Keratinocyte (primary cell): ENCODE results near the gene NEUROD2. TPM values are rescaled to one million over a fixed set of nuclear protein-coding genes. Genes with fewer than 3 reads are reported as not detected.

ENCODE experiments used
- DNase-seq: peaks from one replicate; pipeline ENCODE4 v3.0.0-alpha.2; 2011; ENCODE audit warnings: low read depth, missing footprints, low spot score
- FAIRE-seq: peaks from 2 replicates; lab custom pipeline; 2011; peaks lifted over from hg19 to GRCh38; lab: Jason Lieb, UNC
- H2AFZ ChIP-seq: 2 replicates; pipeline ENCODE4 v1.6.0; 2012; ENCODE audit warnings: low read length, control low read depth, inconsistent platforms; ENCODE audit not compliant: control insufficient read depth
- H3K27ac ChIP-seq: 2 replicates; pipeline ENCODE4 v1.5.1; 2011; ENCODE audit warnings: low read length; ENCODE audit not compliant: control insufficient read depth, insufficient read depth
- H3K27me3 ChIP-seq: 3 replicates; pipeline ENCODE4 v1.6.0; 2011; ENCODE audit warnings: low read length; ENCODE audit not compliant: control insufficient read depth, insufficient read depth; ENCODE audit errors: extremely low read depth
- H3K36me3 ChIP-seq, 2 experiments: 2 replicates in 1 of 2; 3 replicates in 1 of 2; pipeline ENCODE4 v1.5.1; 2011; ENCODE audit warnings: low read length in 2 of 2, mild to moderate bottlenecking in 1 of 2; ENCODE audit not compliant: control insufficient read depth in 2 of 2, insufficient read depth in 2 of 2; ENCODE audit errors: extremely low read depth in 1 of 2
- H3K4me1 ChIP-seq: 3 replicates; pipeline ENCODE4 v1.5.1; 2011; ENCODE audit warnings: low read length; ENCODE audit not compliant: control insufficient read depth, insufficient read depth; ENCODE audit errors: extremely low read depth
- H3K4me2 ChIP-seq: 3 replicates; pipeline ENCODE4 v1.6.0; 2011; ENCODE audit warnings: low read depth, low read length; ENCODE audit not compliant: control insufficient read depth, insufficient read depth; ENCODE audit errors: extremely low read depth
- H3K4me3 ChIP-seq, 3 experiments: fragments of 200-600 bp in 1 of 3; sonication (generic) in 1 of 3; 2 replicates in 2 of 3; 3 replicates in 1 of 3; pipeline ENCODE4 v1.5.1; 2011 to 2016; ENCODE audit warnings: low read length in 3 of 3, mild to moderate bottlenecking in 3 of 3, control low read depth in 2 of 3, inconsistent platforms in 1 of 3, low read depth in 1 of 3, mixed read lengths in 1 of 3, mixed run types in 1 of 3, moderate library complexity in 1 of 3; ENCODE audit not compliant: control insufficient read depth in 2 of 3, insufficient read depth in 2 of 3; ENCODE audit errors: extremely low read depth in 1 of 3
- H3K79me2 ChIP-seq: 2 replicates; pipeline ENCODE4 v1.6.0; 2012; ENCODE audit warnings: low read length; ENCODE audit not compliant: control insufficient read depth, insufficient read depth
- H3K9ac ChIP-seq: 3 replicates; pipeline ENCODE4 v1.6.0; 2011; ENCODE audit warnings: low read length; ENCODE audit not compliant: control insufficient read depth, insufficient read depth; ENCODE audit errors: extremely low read depth
- H3K9me1 ChIP-seq: 3 replicates; pipeline ENCODE4 v1.6.0; 2011; ENCODE audit warnings: low read length; ENCODE audit not compliant: control insufficient read depth, insufficient read depth; ENCODE audit errors: extremely low read depth
- H3K9me3 ChIP-seq: 2 replicates; pipeline ENCODE4 v1.5.1; 2012; ENCODE audit warnings: low read depth, low read length; ENCODE audit not compliant: control insufficient read depth
- H4K20me1 ChIP-seq: 3 replicates; pipeline ENCODE4 v1.6.0; 2011; ENCODE audit warnings: low read length; ENCODE audit not compliant: control insufficient read depth, insufficient read depth; ENCODE audit errors: extremely low read depth
- CTCF ChIP-seq, 3 experiments: IDR thresholded peaks in 1 of 3; conservative IDR thresholded peaks in 1 of 3; optimal IDR thresholded peaks in 1 of 3; 2 replicates in 2 of 3; 3 replicates in 1 of 3; pipeline versions ENCODE3 to v1.5.1; 2011; ENCODE audit warnings: low read length in 3 of 3, mild to moderate bottlenecking in 3 of 3, moderate library complexity in 2 of 3, control low read depth in 1 of 3, inconsistent platforms in 1 of 3; ENCODE audit not compliant: insufficient read depth in 2 of 3; ENCODE audit errors: extremely low read depth in 1 of 3
- EZH2 ChIP-seq: IDR thresholded peaks from one replicate; pipeline ENCODE4 v1.6.1; 2012; ENCODE audit warnings: inconsistent platforms, mild to moderate bottlenecking, low read length, moderate library complexity
- dilution Hi-C: fragments of 300-500 bp; cut with MboI; formaldehyde crosslinking; loops from one replicate; pipeline ENCODE4 v1.7.0; 2020; ENCODE audit warnings: low sequenced_read_pairs; ENCODE audit not compliant: extremely low pct_ligation_motif_present
- polyA plus RNA-seq, 5 experiments: library from polyadenylated mRNA; depleted of rRNA in 3 of 5; stranded (reverse) in 3 of 5; stranded (forward) in 1 of 5; unstranded in 1 of 5; fragments of >200 nt; gene quantifications; 1 replicate in 1 of 5; 2 replicates in 3 of 5; 3 replicates in 1 of 5; pipeline versions ENCODE4 v1.2.1 to v1.2.3, GENCODE V29; 2011 to 2012; ENCODE audit warnings: missing spikeins in 2 of 5, low read depth in 1 of 5, low replicate concordance in 1 of 5

The NEUROD2 gene
- polyA plus RNA-seq, 1 donor (not counting 4 experiments of a cell fraction or from before 2014, with no cell fraction given): not detected

- H3K36me3 ChIP-seq: no peaks in the 10 kb centered on the region
- TF ChIP-seq CTCF (optimal IDR thresholded peaks at IDR 0.05 in 1 of 3, IDR thresholded peaks at IDR 0.05 in 1 of 3, conservative IDR thresholded peaks at IDR 0.05 in 1 of 3; ENCODE audit: extremely low read depth in 1 of 3, insufficient read depth in 2 of 3, low read length in 3 of 3) (no peak), EZH2 (no peak)
- no peaks in the 10 kb centered on the region for H3K79me2 ChIP-seq
- H3K9ac ChIP-seq: no peak overlapping the region
- H4K20me1 ChIP-seq: peaks cover 2% of the 10 kb centered on the region
- no peak overlapping the region for H3K27ac ChIP-seq
- H2AFZ ChIP-seq: no peak overlapping the region
- no peaks in the 10 kb centered on the region for H3K9me1 ChIP-seq
- dilution Hi-C loops: no loop called here
- H3K4me3 ChIP-seq: no peak overlapping the region
- peaks cover 48% of the 10 kb centered on the region for H3K27me3 ChIP-seq
- DNase-seq (no peak), FAIRE-seq (no peak)
- no peaks in the 10 kb centered on the region for H3K9me3 ChIP-seq
- H3K4me2 ChIP-seq: peak overlapping the region; percentile 37
- H3K4me1 ChIP-seq: peaks cover 34% of the 10 kb centered on the region
Measured at GRCh38 chr17:39625198-39625785, 17.6 kb upstream of the NEUROD2 start.

DNA sequence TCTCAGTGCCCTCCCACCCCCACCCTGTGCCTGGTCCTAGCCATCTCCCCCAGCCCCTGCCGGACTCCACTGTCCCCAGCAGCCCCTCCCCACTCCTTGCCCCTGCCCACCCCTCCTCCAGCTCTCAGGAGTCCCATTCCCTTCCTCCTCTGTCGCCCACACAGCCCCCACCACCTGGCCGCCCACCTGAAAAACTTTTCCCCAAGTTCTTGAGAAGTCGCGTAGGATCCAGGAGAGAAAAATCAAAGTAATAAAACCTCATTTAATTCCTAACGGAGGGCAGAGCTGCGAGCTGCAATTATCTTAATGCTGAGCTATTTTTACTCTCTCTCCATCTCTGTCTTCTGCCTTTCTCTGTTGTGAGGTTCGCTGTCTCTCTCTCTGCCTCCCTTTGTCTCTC lies 16.6 kb upstream of the NEUROD2 start:
- Histone ChIP-seq H3K4me3 (no peak overlapping the region), H3K36me3 (no peaks in the 10 kb centered on the region), H4K20me1 (peaks cover 2% of the 10 kb centered on the region), H3K4me1 (peaks cover 34% of the 10 kb centered on the region), H2AFZ (no peak overlapping the region), H3K27ac (no peak overlapping the region), H3K9me1 (no peaks in the 10 kb centered on the region), H3K9me3 (no peaks in the 10 kb centered on the region), H3K4me2 (no peak overlapping the region), H3K79me2 (no peaks in the 10 kb centered on the region), H3K9ac (no peak overlapping the region), H3K27me3 (peaks cover 53% of the 10 kb centered on the region)
- DNase-seq (no peak), FAIRE-seq (no peak)
- dilution Hi-C loops: no loop called here
- TF ChIP-seq EZH2 (no peak), CTCF (optimal IDR thresholded peaks at IDR 0.05 in 1 of 3, IDR thresholded peaks at IDR 0.05 in 1 of 3, conservative IDR thresholded peaks at IDR 0.05 in 1 of 3; ENCODE audit: extremely low read depth in 1 of 3, insufficient read depth in 2 of 3, low read length in 3 of 3) (no peak)
